HEK293 (cell line): ENCODE measurements around the gene ZNF653.

Experiments used
- CTCF ChIP-seq: fragments of 450-650 bp; formaldehyde crosslinking; IDR thresholded peaks from 2 replicates; pipeline ENCODE4 v1.5.1; 2016; ENCODE audit warnings: missing biosample characterization, missing genetic modification characterization
- RBAK ChIP-seq: fragments of 450-650 bp; formaldehyde crosslinking; IDR thresholded peaks from 2 replicates; pipeline ENCODE4 v1.5.1; 2016; ENCODE audit warnings: missing biosample characterization, missing genetic modification characterization
- ZBTB21 ChIP-seq: fragments of 450-650 bp; formaldehyde crosslinking; IDR thresholded peaks from 2 replicates; pipeline ENCODE4 v1.5.1; 2017; ENCODE audit warnings: missing biosample characterization, missing genetic modification characterization
- ZBTB49 ChIP-seq: fragments of 450-650 bp; formaldehyde crosslinking; IDR thresholded peaks from 2 replicates; pipeline ENCODE4 v1.5.1; 2016; ENCODE audit warnings: missing biosample characterization, missing genetic modification characterization, low read depth
- ZNF214 ChIP-seq: fragments of 450-650 bp; formaldehyde crosslinking; IDR thresholded peaks from 2 replicates; pipeline ENCODE4 v1.5.1; 2017; ENCODE audit warnings: missing biosample characterization, mild to moderate bottlenecking, missing genetic modification characterization, borderline replicate concordance
- ZNF24 ChIP-seq: fragments of 450-650 bp; formaldehyde crosslinking; IDR thresholded peaks from 2 replicates; pipeline ENCODE4 v1.5.1; 2016; ENCODE audit warnings: missing biosample characterization, missing genetic modification characterization
- ZNF324 ChIP-seq: fragments of 450-650 bp; formaldehyde crosslinking; IDR thresholded peaks from 2 replicates; pipeline ENCODE4 v1.5.1; 2016; ENCODE audit warnings: missing biosample characterization, missing genetic modification characterization
- ZNF335 ChIP-seq: fragments of 450-650 bp; formaldehyde crosslinking; conservative IDR thresholded peaks from 2 replicates; pipeline ENCODE4 v1.5.1; 2016; ENCODE audit warnings: missing biosample characterization, missing genetic modification characterization
- ZNF398 ChIP-seq: fragments of 450-650 bp; formaldehyde crosslinking; IDR thresholded peaks from 2 replicates; pipeline ENCODE4 v1.5.1; 2017; ENCODE audit warnings: missing biosample characterization, missing genetic modification characterization
- ZNF501 ChIP-seq: fragments of 450-650 bp; formaldehyde crosslinking; IDR thresholded peaks from 2 replicates; pipeline ENCODE4 v1.5.1; 2016; ENCODE audit warnings: missing biosample characterization, missing genetic modification characterization
- ZNF513 ChIP-seq: fragments of 450-650 bp; IDR thresholded peaks from 2 replicates; pipeline ENCODE4 v1.5.1; 2018; ENCODE audit warnings: missing biosample characterization, missing genetic modification characterization
- ZNF785 ChIP-seq: fragments of 450-650 bp; formaldehyde crosslinking; IDR thresholded peaks from 2 replicates; pipeline ENCODE4 v1.5.1; 2016; ENCODE audit warnings: missing biosample characterization, missing genetic modification characterization

- no peak for TF ChIP-seq ZNF24 (tag by site-specific recombination)
- no peak for TF ChIP-seq CTCF (tag by site-specific recombination)
- no peak for TF ChIP-seq RBAK (tag by site-specific recombination)
- TF ChIP-seq ZNF501 (tag by site-specific recombination), result no peak
- no peak for TF ChIP-seq ZBTB49 (tag by site-specific recombination)
- TF ChIP-seq ZNF513, result no peak
- no peak for TF ChIP-seq ZNF324
- no peak for TF ChIP-seq ZNF398
- no peak for TF ChIP-seq ZNF785 (tag by site-specific recombination)
- TF ChIP-seq ZNF214 (tag by site-specific recombination), result no peak
- TF ChIP-seq ZBTB21 (tag by site-specific recombination), result no peak
- no peak for TF ChIP-seq ZNF335
These were observed 9.8 kb downstream of the ZNF653 start for GRCh38 chr19:11495885-11496284.
